Measurements from ENCODE around the gene TERT.
"Not testable (repeated sequence)": the region's sequence is repeated elsewhere in the genome, so short reads cannot be mapped to it uniquely, and the experiment has no call there.

Gene TERT

GRCh38 chr5:1297243-1297642 lies 2.4 kb upstream of the TERT start:
- no peak for DNase-seq (ENCODE audit: low read depth in 3 of 3, low spot score in 1 of 3)

- DNase-seq (ENCODE audit: low read depth in 3 of 3, low spot score in 1 of 3), result no peak
Measured at GRCh38 chr5:1295650-1296037, 776 bp upstream of the TERT start.

GRCh38 chr5:1294206-1294834 lies 548 bp downstream of the TERT start:
- DNase-seq (ENCODE audit: low read depth in 3 of 3, low spot score in 1 of 3), result no peak

GRCh38 chr5:1293416-1294205 lies 1.3 kb downstream of the TERT start:
- DNase-seq (ENCODE audit: low read depth in 3 of 3, low spot score in 1 of 3), result no peak

- no peak for DNase-seq (ENCODE audit: low read depth in 3 of 3, low spot score in 1 of 3)
Measured at GRCh38 chr5:1292846-1293415, 1.9 kb downstream of the TERT start.

- no peak for DNase-seq (ENCODE audit: low read depth in 3 of 3, low spot score in 1 of 3)
Measured at GRCh38 chr5:1292139-1292538, 2.7 kb downstream of the TERT start.

- DNase-seq (ENCODE audit: low read depth in 3 of 3, low spot score in 1 of 3), result no peak
Measured at GRCh38 chr5:1291611-1292080, 3.2 kb downstream of the TERT start.

- not testable (repeated sequence) for DNase-seq (ENCODE audit: low read depth in 3 of 3, low spot score in 1 of 3)
Measured at GRCh38 chr5:1290956-1291355, 3.9 kb downstream of the TERT start.

GRCh38 chr5:1289559-1289958 lies 5.3 kb downstream of the TERT start:
- not testable (repeated sequence) for DNase-seq (ENCODE audit: low read depth in 3 of 3, low spot score in 1 of 3)

- no peak for DNase-seq (ENCODE audit: low read depth in 3 of 3, low spot score in 1 of 3)
Measured at GRCh38 chr5:1288439-1289335, 6.2 kb downstream of the TERT start.

- no peak for DNase-seq (ENCODE audit: low read depth in 3 of 3, low spot score in 1 of 3)
Measured at GRCh38 chr5:1285883-1286291, 9.0 kb downstream of the TERT start.

- no peak for DNase-seq (ENCODE audit: low read depth in 3 of 3, low spot score in 1 of 3)
Measured at GRCh38 chr5:1285141-1285540, 9.7 kb downstream of the TERT start.

- DNase-seq (ENCODE audit: low read depth in 3 of 3, low spot score in 1 of 3), result not testable (repeated sequence)
Measured at GRCh38 chr5:1284336-1284970, 10.4 kb downstream of the TERT start.

- not testable (repeated sequence) for DNase-seq (ENCODE audit: low read depth in 3 of 3, low spot score in 1 of 3)
Measured at GRCh38 chr5:1283729-1284041, 11.2 kb downstream of the TERT start.

- not testable (repeated sequence) for DNase-seq (ENCODE audit: low read depth in 3 of 3, low spot score in 1 of 3)
Measured at GRCh38 chr5:1282993-1283728, 11.7 kb downstream of the TERT start.

- no peak for DNase-seq (ENCODE audit: low read depth in 3 of 3, low spot score in 1 of 3)
Measured at GRCh38 chr5:1282131-1282992, 12.5 kb downstream of the TERT start.

GRCh38 chr5:1281038-1281882 lies 13.6 kb downstream of the TERT start:
- no peak for DNase-seq (ENCODE audit: low read depth in 3 of 3, low spot score in 1 of 3)
